ENCODE measurements around the gene EHMT1. TPM values are rescaled to one million over a fixed set of nuclear protein-coding genes. Genes with fewer than 3 reads are reported as not detected.
A peak's percentile ranks its signal among the peaks of the same experiment; 100 is the strongest.

Gene EHMT1
- total and polyA plus RNA-seq, 2 donors (not counting 1 experiment from before 2014, with no cell fraction given) = 101 to 394 TPM

- Histone ChIP-seq H3K9me3 (ENCODE audit: control extremely low read depth in 1 of 3, control insufficient read depth in 2 of 3, insufficient read depth in 1 of 3, low read length in 2 of 3) (no peaks in the 10 kb centered on the region), H4K20me1 (ENCODE audit: control insufficient read depth, insufficient read depth, low read length, poor library complexity, severe bottlenecking) (peaks cover 8% of the 10 kb centered on the region), H3K27me3 (replicated peaks in 1 of 4; ENCODE audit: control extremely low read depth in 1 of 4, control insufficient read depth in 3 of 4, insufficient read depth in 4 of 4, low read length in 3 of 4) (no peaks in the 10 kb centered on the region), H3K79me2 (ENCODE audit: control insufficient read depth, insufficient read depth, low read length) (peaks cover 13% of the 10 kb centered on the region), H3K4me1 (ENCODE audit: control insufficient read depth in 2 of 2, insufficient read depth in 2 of 2, low read length in 2 of 2) (peaks cover 26 to 40% of the 10 kb centered on the region in 2 donors), H3K9ac (ENCODE audit: low read length) (no peak overlapping the region), H3K4me2 (replicated peaks; ENCODE audit: low read depth, low read length, poor library complexity, severe bottlenecking) (no peak overlapping the region), H2AFZ (ENCODE audit: insufficient read depth, low read depth, low read length, poor library complexity, severe bottlenecking) (no peak overlapping the region), H3K27ac (ENCODE audit: low read length in 2 of 2) (no peak overlapping the region), H3K4me3 (ENCODE audit: control extremely low read depth in 1 of 5, extremely low read depth in 1 of 5, insufficient read depth in 1 of 5, low read depth in 2 of 5, low read length in 4 of 5) (no peak overlapping the region), H3K36me3 (replicated peaks in 1 of 2; ENCODE audit: control extremely low read depth in 1 of 2, control insufficient read depth in 1 of 2, extremely low read depth in 1 of 2, insufficient read depth in 2 of 2, low read length in 1 of 2) (peaks cover 0 to 45% of the 10 kb centered on the region in 2 experiments)
- ChIA-PET CTCF (interaction anchor here (0.6 kb wide), 1 partner anchor 22 kb away, joined by 3 read pairs; no protein-coding TSS in a partner anchor), POLR2A (no interaction called here)
- H3K27ac Mint-ChIP-seq = peak overlapping the region; percentile 84
- no peaks in the 10 kb centered on the region for H3K27me3 Mint-ChIP-seq
- no peak for ATAC-seq (ENCODE audit: low read depth)
- no peak for DNase-seq
- intact Hi-C loops (cut with micrococcal nuclease) = loop anchor here (2.0 kb wide), 1 partner anchor 61 kb away; no protein-coding TSS in a partner anchor
- H3K9me3 Mint-ChIP-seq (ENCODE audit: insufficient read depth) = no peaks in the 10 kb centered on the region
- H3K4me1 Mint-ChIP-seq = peaks cover 70% of the 10 kb centered on the region
- no peak for TF ChIP-seq EZH2 (IDR thresholded peaks at IDR 0.05; ENCODE audit: borderline replicate concordance, insufficient read depth, low read depth, low read length, poor library complexity, severe bottlenecking)
- TF ChIP-seq, protein P1, sequence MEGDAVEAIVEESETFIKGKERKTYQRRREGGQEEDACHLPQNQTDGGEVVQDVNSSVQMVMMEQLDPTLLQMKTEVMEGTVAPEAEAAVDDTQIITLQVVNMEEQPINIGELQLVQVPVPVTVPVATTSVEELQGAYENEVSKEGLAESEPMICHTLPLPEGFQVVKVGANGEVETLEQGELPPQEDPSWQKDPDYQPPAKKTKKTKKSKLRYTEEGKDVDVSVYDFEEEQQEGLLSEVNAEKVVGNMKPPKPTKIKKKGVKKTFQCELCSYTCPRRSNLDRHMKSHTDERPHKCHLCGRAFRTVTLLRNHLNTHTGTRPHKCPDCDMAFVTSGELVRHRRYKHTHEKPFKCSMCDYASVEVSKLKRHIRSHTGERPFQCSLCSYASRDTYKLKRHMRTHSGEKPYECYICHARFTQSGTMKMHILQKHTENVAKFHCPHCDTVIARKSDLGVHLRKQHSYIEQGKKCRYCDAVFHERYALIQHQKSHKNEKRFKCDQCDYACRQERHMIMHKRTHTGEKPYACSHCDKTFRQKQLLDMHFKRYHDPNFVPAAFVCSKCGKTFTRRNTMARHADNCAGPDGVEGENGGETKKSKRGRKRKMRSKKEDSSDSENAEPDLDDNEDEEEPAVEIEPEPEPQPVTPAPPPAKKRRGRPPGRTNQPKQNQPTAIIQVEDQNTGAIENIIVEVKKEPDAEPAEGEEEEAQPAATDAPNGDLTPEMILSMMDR (IDR thresholded peaks at IDR 0.05) = no peak
- H3K4me3 Mint-ChIP-seq = peak overlapping the region; percentile 39
- 98% methylated on average over 18 of the region's 19 CpGs for WGBS (ENCODE audit: insufficient coverage)
Measured at GRCh38 chr9:137743695-137744094, 124.9 kb downstream of the EHMT1 start.

DNA sequence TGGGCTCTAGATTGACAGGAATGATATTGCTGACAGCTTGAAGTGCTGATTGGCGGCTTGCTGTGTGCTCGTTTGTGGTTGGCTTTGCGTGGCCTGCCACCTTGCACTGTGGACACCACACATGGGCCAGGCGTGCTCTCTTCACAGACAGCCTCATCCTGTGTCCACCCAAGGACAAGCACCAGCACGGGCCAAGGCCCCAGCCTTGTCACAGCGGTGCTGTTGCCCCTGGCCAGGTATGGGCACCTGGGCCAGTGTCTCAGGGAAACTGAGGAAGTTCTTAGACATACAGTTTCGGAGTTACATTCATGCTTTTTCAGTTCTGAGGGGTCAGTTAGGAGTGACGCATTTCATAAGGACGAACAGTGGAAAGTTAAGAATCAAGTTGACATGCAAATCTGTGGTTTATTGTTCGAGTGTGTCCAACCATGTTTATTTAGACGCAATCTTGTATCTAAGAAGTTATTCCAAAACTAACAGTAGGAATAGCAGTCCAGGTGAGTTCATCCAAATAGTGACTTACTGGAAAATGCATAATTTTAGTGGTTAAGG lies 125.9 kb downstream of the EHMT1 start:
- H3K4me1 ChIP-seq (ENCODE audit: control insufficient read depth in 2 of 2, insufficient read depth in 2 of 2, low read length in 2 of 2) = peaks cover 21 to 30% of the 10 kb centered on the region in 2 donors

More for the DNA sequence above, 125.9 kb downstream of the EHMT1 start:
- WGBS (ENCODE audit: insufficient coverage) = 64% methylated on average over 5 of the region's 11 CpGs
- Mint-ChIP-seq H3K4me1 (peaks cover 65% of the 10 kb centered on the region), H3K4me3 (peak overlapping the region; percentile 76), H3K9me3 (ENCODE audit: insufficient read depth) (no peaks in the 10 kb centered on the region), H3K27ac (peak overlapping the region; percentile 97), H3K27me3 (no peaks in the 10 kb centered on the region)
- no peak overlapping the region for H2AFZ ChIP-seq (ENCODE audit: insufficient read depth, low read depth, low read length, poor library complexity, severe bottlenecking)
- peaks cover 20% of the 10 kb centered on the region for H3K79me2 ChIP-seq (ENCODE audit: control insufficient read depth, insufficient read depth, low read length)
- ATAC-seq (ENCODE audit: low read depth) = peak; percentile 9
- peak; percentile 60 for DNase-seq
- no peaks in the 10 kb centered on the region for H3K27me3 ChIP-seq (replicated peaks in 1 of 4; ENCODE audit: control extremely low read depth in 1 of 4, control insufficient read depth in 3 of 4, insufficient read depth in 4 of 4, low read length in 3 of 4)
- POLR2A ChIA-PET = interaction anchor here (1.0 to 1.3 kb wide), 3 partner anchors 13 to 72 kb away, joined by 4 to 14 read pairs (median 5); no protein-coding TSS in a partner anchor
- H3K9me3 ChIP-seq (ENCODE audit: control extremely low read depth in 1 of 3, control insufficient read depth in 2 of 3, insufficient read depth in 1 of 3, low read length in 2 of 3) = no peaks in the 10 kb centered on the region
- CTCF ChIA-PET = interaction anchor here (1.0 to 1.8 kb wide), 9 partner anchors 12 to 165 kb away, joined by 3 to 8 read pairs (median 4); no protein-coding TSS in a partner anchor
- H3K36me3 ChIP-seq (replicated peaks in 1 of 2; ENCODE audit: control extremely low read depth in 1 of 2, control insufficient read depth in 1 of 2, extremely low read depth in 1 of 2, insufficient read depth in 2 of 2, low read length in 1 of 2) = peaks cover 0 to 51% of the 10 kb centered on the region in 2 experiments
- H3K4me2 ChIP-seq (replicated peaks; ENCODE audit: low read depth, low read length, poor library complexity, severe bottlenecking) = peak overlapping the region; percentile 71
- intact Hi-C loops (cut with micrococcal nuclease) = loop anchor here (1.0 to 5.0 kb wide), 5 partner anchors 15 to 83 kb away; no protein-coding TSS in a partner anchor
- peaks cover 10% of the 10 kb centered on the region for H4K20me1 ChIP-seq (ENCODE audit: control insufficient read depth, insufficient read depth, low read length, poor library complexity, severe bottlenecking)
- TF ChIP-seq, protein P1 (IDR thresholded peaks at IDR 0.05) = no peak
- TF ChIP-seq EZH2 (IDR thresholded peaks at IDR 0.05; ENCODE audit: borderline replicate concordance, insufficient read depth, low read depth, low read length, poor library complexity, severe bottlenecking) = no peak
- peak overlapping the region; percentile 62 to 71 for H3K27ac ChIP-seq (ENCODE audit: low read length in 2 of 2)
- H3K4me3 ChIP-seq (ENCODE audit: control extremely low read depth in 1 of 5, extremely low read depth in 1 of 5, insufficient read depth in 1 of 5, low read depth in 2 of 5, low read length in 4 of 5) = no peak overlapping the region
- H3K9ac ChIP-seq (ENCODE audit: low read length) = no peak overlapping the region
